K562 (cell line): ENCODE measurements around the gene MRPS33. TPM values are rescaled to one million over a fixed set of nuclear protein-coding genes. Genes with fewer than 3 reads are reported as not detected.

Experiments
- polyA plus RNA-seq, 8 experiments: library from polyadenylated mRNA; depleted of rRNA in 4 of 8; stranded (reverse) in 5 of 8; unstranded in 3 of 8; fragments of >200 nt; fragmentation: Nextera tagmentation in 2 of 8; fragmentation: Illumina TruSeq in 1 of 8; extraction: Ambion mirVana in 2 of 8; extraction: Trizol in 1 of 8; gene quantifications; 2 replicates each; pipeline versions ENCODE4 v1.2.1 to v1.2.3, GENCODE V29; 2011 to 2014; ENCODE audit warnings: inconsistent platforms in 1 of 8, missing spikeins in 1 of 8
- small RNA-seq: library from RNA; depleted of rRNA; stranded (forward); fragments of <200 nt; gene quantifications from one replicate; pipeline ENCODE3, GENCODE V24; 2014
- total RNA-seq, 7 experiments: library from RNA; depleted of rRNA in 6 of 7; stranded (reverse); fragments of >200 nt in 6 of 7; fragmentation: Illumina TruSeq in 2 of 7; extraction: Trizol in 2 of 7; gene quantifications; 2 replicates each; pipeline versions ENCODE4 v1.2.1 to v1.2.3, GENCODE V29; 2011 to 2021; ENCODE audit warnings: low replicate concordance in 1 of 7

Gene MRPS33
- total and polyA plus RNA-seq, 9 of the 15 experiments (the other 6 are each of a cell fraction or from before 2014, with no cell fraction given) = 81.1 to 442 (median 149) TPM

Small RNA genes lying within 50 kb of the gene (small RNA-seq; reads per million reads assigned to genes)
- not detected for gene RNU4-74P

Other genes starting within 250 kb of the MRPS33 start
- 16.4 and 17.4 TPM in 2 replicates for gene BRAF, start 90.0 kb downstream of the MRPS33 start, total RNA-seq (2014; rRNA removed)
- gene BRAF, start 90.0 kb downstream of the MRPS33 start, total RNA-seq (2014; rRNA removed; fragmentation: Illumina TruSeq; extraction: Trizol) = 38.3 and 42.7 TPM in 2 replicates
- 32.5 and 37.8 TPM in 2 replicates for gene BRAF, start 90.0 kb downstream of the MRPS33 start, total RNA-seq (2015; rRNA removed; fragmentation: Illumina TruSeq; extraction: Trizol)
- 33.4 and 34.1 TPM in 2 replicates for gene BRAF, start 90.0 kb downstream of the MRPS33 start, total RNA-seq (2021)
- gene BRAF, start 90.0 kb downstream of the MRPS33 start, polyA plus RNA-seq (2011; rRNA removed) = 37.2 and 38.5 TPM in 2 replicates
- gene BRAF, start 90.0 kb downstream of the MRPS33 start, polyA plus RNA-seq (2014; fragmentation: Illumina TruSeq; extraction: Trizol) = 21.9 and 24.1 TPM in 2 replicates
- 1 to 10 TPM; 3.6 to 6.6 TPM for gene BRAF, start 90.0 kb downstream of the MRPS33 start, polyA plus RNA-seq (2014; fragmentation: Nextera tagmentation; extraction: Ambion mirVana)
- gene BRAF, start 90.0 kb downstream of the MRPS33 start, polyA plus RNA-seq (2014; rRNA removed) = 14.0 and 15.1 TPM in 2 replicates
- not detected in 2 replicates for gene TMEM178B, start 59.1 kb upstream of the MRPS33 start, total RNA-seq (2014; rRNA removed)
- under 0.01 TPM in 1 of 2 replicates, not detected in the other for gene TMEM178B, start 59.1 kb upstream of the MRPS33 start, total RNA-seq (2014; rRNA removed; fragmentation: Illumina TruSeq; extraction: Trizol)
- 0.04 TPM in 1 of 2 replicates, not detected in the other for gene TMEM178B, start 59.1 kb upstream of the MRPS33 start, total RNA-seq (2015; rRNA removed; fragmentation: Illumina TruSeq; extraction: Trizol)
- gene TMEM178B, start 59.1 kb upstream of the MRPS33 start, total RNA-seq (2021) = 0.02 TPM in 1 of 2 replicates, not detected in the other
- 0.01 and 0.03 TPM in 2 replicates for gene TMEM178B, start 59.1 kb upstream of the MRPS33 start, polyA plus RNA-seq (2011; rRNA removed)
- gene TMEM178B, start 59.1 kb upstream of the MRPS33 start, polyA plus RNA-seq (2014; fragmentation: Illumina TruSeq; extraction: Trizol) = 0.03 TPM in 1 of 2 replicates, not detected in the other
- not detected for gene TMEM178B, start 59.1 kb upstream of the MRPS33 start, polyA plus RNA-seq (2014; fragmentation: Nextera tagmentation; extraction: Ambion mirVana)
- gene TMEM178B, start 59.1 kb upstream of the MRPS33 start, polyA plus RNA-seq (2014; rRNA removed) = 0.01 and 0.03 TPM in 2 replicates